CD4-positive, CD25-positive, alpha-beta regulatory T cell (primary cell): ENCODE results near the gene PAXIP1. TPM values are rescaled to one million over a fixed set of nuclear protein-coding genes. Genes with fewer than 3 reads are reported as not detected.
"Not testable (repeated sequence)": the region's sequence is repeated elsewhere in the genome, so short reads cannot be mapped to it uniquely, and the experiment has no call there.

Experiments used
- ATAC-seq, 2 donors: fragments of 150-1000 bp; cut with Tn5 transposase; one replicate each; pipeline ENCODE4 v1.10.0; 2021; ENCODE audit warnings: low read depth in 2 of 2, moderate number of reproducible peaks in 2 of 2, moderate library complexity in 1 of 2
- DNase-seq, 3 donors: peaks; one replicate each; pipeline versions ENCODE4 v3.0.0 to v3.0.0-alpha.2; 2012 to 2022; ENCODE audit warnings: mixed read lengths in 1 of 3
- H3K27ac ChIP-seq: one replicate; pipeline ENCODE4 v1.7.0; 2013; ENCODE audit warnings: mild to moderate bottlenecking, low read length; ENCODE audit not compliant: insufficient read depth, poor library complexity, severe bottlenecking
- H3K27me3 ChIP-seq: one replicate; pipeline ENCODE4 v1.7.0; 2013; ENCODE audit warnings: low read length; ENCODE audit not compliant: control insufficient read depth, insufficient read depth
- H3K36me3 ChIP-seq: one replicate; pipeline ENCODE4 v1.7.0; 2013; ENCODE audit warnings: mild to moderate bottlenecking, low read length, moderate library complexity; ENCODE audit not compliant: control insufficient read depth, insufficient read depth
- H3K4me1 ChIP-seq: 2 replicates; pipeline ENCODE4 v1.7.0; 2013; ENCODE audit warnings: mild to moderate bottlenecking, low read length; ENCODE audit not compliant: insufficient read depth, control insufficient read depth, poor library complexity, severe bottlenecking
- H3K4me3 ChIP-seq: one replicate; pipeline ENCODE4 v1.7.0; 2013; ENCODE audit warnings: low read depth, mild to moderate bottlenecking, low read length, moderate library complexity
- H3K9me3 ChIP-seq, 2 experiments: 1 replicate in 1 of 2; 2 replicates in 1 of 2; pipeline ENCODE4 v1.7.0; 2013; ENCODE audit warnings: low read length in 2 of 2, mild to moderate bottlenecking in 1 of 2, moderate library complexity in 1 of 2; ENCODE audit not compliant: control insufficient read depth in 2 of 2
- H3K27ac Mint-ChIP-seq, 3 donors: one replicate each; pipeline ENCODE4 v1.8.0; 2020 to 2022; ENCODE audit warnings: mild to moderate bottlenecking in 3 of 3, mixed read lengths in 3 of 3, moderate library complexity in 2 of 3
- H3K27me3 Mint-ChIP-seq: one replicate; pipeline ENCODE4 v1.8.0; 2022; ENCODE audit warnings: mild to moderate bottlenecking, mixed read lengths
- H3K36me3 Mint-ChIP-seq: one replicate; pipeline ENCODE4 v1.8.0; 2020; ENCODE audit warnings: mixed read lengths
- H3K4me1 Mint-ChIP-seq, 4 donors: one replicate each; pipeline ENCODE4 v1.8.0; 2020 to 2022; ENCODE audit warnings: mixed read lengths in 4 of 4, mild to moderate bottlenecking in 1 of 4
- H3K4me3 Mint-ChIP-seq, 4 donors: one replicate each; pipeline ENCODE4 v1.8.0; 2020 to 2022; ENCODE audit warnings: mild to moderate bottlenecking in 4 of 4, mixed read lengths in 4 of 4, moderate library complexity in 3 of 4
- H3K9me3 Mint-ChIP-seq, 7 donors: one replicate each; pipeline ENCODE4 v1.8.0; 2020 to 2022; ENCODE audit warnings: mixed read lengths in 7 of 7, mild to moderate bottlenecking in 3 of 7, moderate library complexity in 2 of 7
- polyA plus RNA-seq, 4 donors: library from polyadenylated mRNA; unstranded; fragments of 300-500 nt; fragmentation: Illumina TruSeq; gene quantifications; one replicate each; pipeline ENCODE4 v1.2.3, GENCODE V29; 2021
- total RNA-seq: library from RNA; stranded (reverse); gene quantifications from one replicate; pipeline ENCODE4 v1.2.3, GENCODE V29; 2022

PAXIP1 gene
- total RNA-seq (15.1 TPM), polyA plus RNA-seq (1 to 10 TPM in 3 of 4 donors, under 1 TPM in 1; 0.88 to 2.6 (median 2.0) TPM)

- Histone ChIP-seq H3K27me3 (no peaks in the 10 kb centered on the region), H3K36me3 (peaks cover 5% of the 10 kb centered on the region), H3K4me3 (peak within 1 kb of the TSS; percentile 90), H3K27ac (peak within 1 kb of the TSS; percentile 62), H3K4me1 (peaks cover 19% of the 10 kb centered on the region), H3K9me3 (no peaks in the 10 kb centered on the region)
- H3K27me3 Mint-ChIP-seq = no peaks in the 10 kb centered on the region
- H3K4me1 Mint-ChIP-seq = peaks cover 8 to 16% (median 11%) of the 10 kb centered on the region in 4 donors
- H3K36me3 Mint-ChIP-seq = peaks cover 12% of the 10 kb centered on the region
- peak within 1 kb of the TSS; percentile 94 to 99 (median 96) for H3K4me3 Mint-ChIP-seq
- H3K27ac Mint-ChIP-seq = peak within 1 kb of the TSS; percentile 90 to 98 (median 95)
- peaks cover 0 to 2% (median 0%) of the 10 kb centered on the region in 7 donors for H3K9me3 Mint-ChIP-seq
- DNase-seq (no peak), ATAC-seq (peak; percentile 76 to 79)
These were observed at the start of gene PAXIP1 for GRCh38 chr7:155003092-155003375. Gene PAXIP1, minus strand, starts transcription at chr7:155003124. Its CDS starts 195 bp downstream, at chr7:155002929.

- no peaks in the 10 kb centered on the region for H3K4me1 Mint-ChIP-seq
- DNase-seq (no peak), ATAC-seq (no peak)
- H3K4me3 Mint-ChIP-seq = no peak overlapping the region
- Histone ChIP-seq H3K36me3 (no peaks in the 10 kb centered on the region), H3K27ac (no peak overlapping the region), H3K27me3 (no peaks in the 10 kb centered on the region), H3K4me3 (no peak overlapping the region), H3K9me3 (no peaks in the 10 kb centered on the region), H3K4me1 (no peaks in the 10 kb centered on the region)
- H3K27me3 Mint-ChIP-seq = peaks cover 4% of the 10 kb centered on the region
- H3K9me3 Mint-ChIP-seq = no peaks in the 10 kb centered on the region
- no peak overlapping the region for H3K27ac Mint-ChIP-seq
- H3K36me3 Mint-ChIP-seq = no peaks in the 10 kb centered on the region
These were observed 48.4 kb upstream of the PAXIP1 start for GRCh38 chr7:155051355-155051754.

GRCh38 chr7:155048006-155048405 lies 45.1 kb upstream of the PAXIP1 start:
- Mint-ChIP-seq H3K4me3 (no peak overlapping the region), H3K9me3 (no peaks in the 10 kb centered on the region), H3K36me3 (no peaks in the 10 kb centered on the region), H3K27ac (no peak overlapping the region), H3K27me3 (peaks cover 4% of the 10 kb centered on the region), H3K4me1 (no peaks in the 10 kb centered on the region)
- DNase-seq (no peak), ATAC-seq (no peak)
- Histone ChIP-seq H3K27me3 (no peaks in the 10 kb centered on the region), H3K4me3 (no peak overlapping the region), H3K4me1 (no peaks in the 10 kb centered on the region), H3K36me3 (no peaks in the 10 kb centered on the region), H3K9me3 (no peaks in the 10 kb centered on the region), H3K27ac (no peak overlapping the region)

GRCh38 chr7:155043756-155044155 lies 40.8 kb upstream of the PAXIP1 start:
- no peak overlapping the region for H3K27ac Mint-ChIP-seq
- Histone ChIP-seq H3K9me3 (no peaks in the 10 kb centered on the region), H3K4me1 (no peaks in the 10 kb centered on the region), H3K4me3 (no peak overlapping the region), H3K36me3 (no peaks in the 10 kb centered on the region), H3K27ac (no peak overlapping the region), H3K27me3 (peaks cover 8% of the 10 kb centered on the region)
- DNase-seq = no peak
- H3K36me3 Mint-ChIP-seq = no peaks in the 10 kb centered on the region
- no peak for ATAC-seq
- peaks cover 0 to 2% (median 0%) of the 10 kb centered on the region in 7 donors for H3K9me3 Mint-ChIP-seq
- H3K4me1 Mint-ChIP-seq = no peaks in the 10 kb centered on the region
- H3K4me3 Mint-ChIP-seq = no peak overlapping the region
- peaks cover 28% of the 10 kb centered on the region for H3K27me3 Mint-ChIP-seq

GRCh38 chr7:155038335-155038734 lies 35.4 kb upstream of the PAXIP1 start:
- Histone ChIP-seq H3K36me3 (no peaks in the 10 kb centered on the region), H3K4me3 (no peak overlapping the region), H3K27ac (no peak overlapping the region), H3K4me1 (no peaks in the 10 kb centered on the region), H3K27me3 (peaks cover 8% of the 10 kb centered on the region), H3K9me3 (no peaks in the 10 kb centered on the region)
- peaks cover 35% of the 10 kb centered on the region for H3K27me3 Mint-ChIP-seq
- no peak overlapping the region for H3K27ac Mint-ChIP-seq
- H3K36me3 Mint-ChIP-seq = no peaks in the 10 kb centered on the region
- no peaks in the 10 kb centered on the region for H3K4me1 Mint-ChIP-seq
- H3K9me3 Mint-ChIP-seq = peaks cover 0 to 2% (median 0%) of the 10 kb centered on the region in 7 donors
- ATAC-seq = no peak
- no peak overlapping the region for H3K4me3 Mint-ChIP-seq
- no peak for DNase-seq

GRCh38 chr7:155034495-155034894 lies 31.6 kb upstream of the PAXIP1 start:
- DNase-seq, H3K9me3 ChIP-seq, H3K36me3 Mint-ChIP-seq, H3K9me3 Mint-ChIP-seq, H3K4me1 Mint-ChIP-seq, H3K4me1 ChIP-seq, H3K27me3 ChIP-seq, H3K36me3 ChIP-seq, H3K27ac Mint-ChIP-seq, H3K4me3 Mint-ChIP-seq, H3K27ac ChIP-seq, H3K4me3 ChIP-seq, ATAC-seq: not testable (repeated sequence)
- peaks cover 33% of the 10 kb centered on the region for H3K27me3 Mint-ChIP-seq

- peaks cover 27% of the 10 kb centered on the region for H3K27me3 Mint-ChIP-seq
- DNase-seq = no peak
- H3K4me3 Mint-ChIP-seq = no peak overlapping the region
- Histone ChIP-seq H3K4me3 (no peak overlapping the region), H3K9me3 (no peaks in the 10 kb centered on the region), H3K27me3 (peaks cover 2% of the 10 kb centered on the region), H3K4me1 (no peaks in the 10 kb centered on the region), H3K36me3 (no peaks in the 10 kb centered on the region), H3K27ac (no peak overlapping the region)
- no peak overlapping the region for H3K27ac Mint-ChIP-seq
- H3K36me3 Mint-ChIP-seq = no peaks in the 10 kb centered on the region
- no peak for ATAC-seq
- no peaks in the 10 kb centered on the region for H3K4me1 Mint-ChIP-seq
- H3K9me3 Mint-ChIP-seq = peaks cover 0 to 2% (median 0%) of the 10 kb centered on the region in 7 donors
These were observed 30.1 kb upstream of the PAXIP1 start for GRCh38 chr7:155032978-155033377.

GRCh38 chr7:155027879-155028278 lies 25.0 kb upstream of the PAXIP1 start:
- H3K4me1 ChIP-seq = no peaks in the 10 kb centered on the region
- H3K4me3 ChIP-seq = no peak overlapping the region
- no peak overlapping the region for H3K27ac Mint-ChIP-seq
- peak in 1 of 3 donors; percentile 24 for DNase-seq
- peaks cover 0 to 5% (median 0%) of the 10 kb centered on the region in 7 donors for H3K9me3 Mint-ChIP-seq
- no peaks in the 10 kb centered on the region for H3K36me3 Mint-ChIP-seq
- no peak overlapping the region for H3K4me3 Mint-ChIP-seq
- no peak for ATAC-seq
- H3K27ac ChIP-seq = no peak overlapping the region
- H3K36me3 ChIP-seq = no peaks in the 10 kb centered on the region
- peaks cover 36% of the 10 kb centered on the region for H3K27me3 Mint-ChIP-seq
- H3K4me1 Mint-ChIP-seq = peaks cover 0 to 4% (median 0%) of the 10 kb centered on the region in 4 donors
- no peaks in the 10 kb centered on the region for H3K9me3 ChIP-seq
- peaks cover 4% of the 10 kb centered on the region for H3K27me3 ChIP-seq
